NCI-H526 treated with DMSO at 0.1 percent for 48 hours (cell line): ENCODE data around the gene SLC19A1.

ENCODE experiments used
- DNase-seq: peaks from one replicate; lab custom pipeline; 2025; lab: John Stamatoyannopoulos, UW

Gene SLC19A1

DNA sequence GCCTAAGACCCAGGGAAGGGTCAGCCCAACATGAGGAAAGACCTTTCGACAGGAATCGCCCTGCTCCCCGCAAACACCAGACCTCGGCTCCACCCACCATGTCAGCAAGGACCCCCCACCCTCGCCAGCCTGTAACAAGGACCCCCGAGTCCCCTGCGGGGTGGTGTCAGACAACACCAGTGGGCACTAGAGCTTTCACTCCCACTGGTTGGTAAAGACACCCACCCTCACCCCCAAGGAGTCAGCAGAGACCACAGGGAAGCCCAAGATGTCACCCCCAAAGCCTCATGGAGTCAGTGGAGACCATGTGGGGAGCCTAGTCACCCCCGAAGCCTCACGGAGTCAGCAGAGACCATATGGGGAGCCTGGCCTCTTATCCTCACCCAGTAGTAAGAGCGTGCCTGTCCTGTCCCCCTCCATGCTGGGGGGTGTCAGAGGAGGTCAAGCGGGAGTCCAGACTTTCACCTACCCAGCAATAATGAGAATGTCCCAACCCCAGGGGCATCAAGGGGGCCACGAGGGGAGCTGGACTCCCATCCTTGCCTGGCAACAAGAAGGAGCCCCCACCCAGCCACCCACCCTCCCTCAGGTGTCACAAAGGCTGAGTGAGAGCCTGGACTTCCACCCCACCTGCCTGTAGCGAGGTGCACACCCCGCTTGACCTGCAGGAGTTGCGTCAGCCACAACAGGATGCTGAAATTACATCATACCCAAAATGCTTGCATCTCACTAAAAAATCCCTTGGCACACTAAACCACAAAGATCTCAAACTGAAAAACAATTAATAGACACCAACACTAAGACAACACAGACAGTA lies 24.8 kb downstream of the SLC19A1 start:
- no peak for DNase-seq

DNA sequence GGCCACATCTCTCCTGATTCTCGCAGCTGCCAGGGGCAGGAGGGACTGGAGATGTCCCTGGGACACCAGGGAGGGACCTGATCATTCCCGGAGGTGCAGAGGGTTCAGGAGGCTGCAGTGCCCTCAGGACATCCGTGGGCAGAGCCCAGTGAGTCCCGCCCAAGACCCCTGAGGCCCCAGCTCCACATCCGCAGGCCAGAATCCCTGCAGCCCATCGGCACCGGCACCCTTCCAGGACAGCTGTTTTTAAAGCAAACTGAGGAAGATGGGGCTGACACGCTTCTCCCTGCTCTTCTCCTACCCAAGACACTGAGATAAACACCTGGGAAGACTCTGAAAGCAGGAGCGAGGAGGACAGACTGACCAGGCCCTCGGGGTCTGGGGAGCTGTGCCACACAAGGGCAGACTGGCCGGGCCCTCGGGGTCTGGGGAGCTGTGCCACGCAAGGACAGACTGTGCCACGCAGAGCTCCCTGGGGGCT lies 25.5 kb downstream of the SLC19A1 start:
- DNase-seq: no peak

DNA sequence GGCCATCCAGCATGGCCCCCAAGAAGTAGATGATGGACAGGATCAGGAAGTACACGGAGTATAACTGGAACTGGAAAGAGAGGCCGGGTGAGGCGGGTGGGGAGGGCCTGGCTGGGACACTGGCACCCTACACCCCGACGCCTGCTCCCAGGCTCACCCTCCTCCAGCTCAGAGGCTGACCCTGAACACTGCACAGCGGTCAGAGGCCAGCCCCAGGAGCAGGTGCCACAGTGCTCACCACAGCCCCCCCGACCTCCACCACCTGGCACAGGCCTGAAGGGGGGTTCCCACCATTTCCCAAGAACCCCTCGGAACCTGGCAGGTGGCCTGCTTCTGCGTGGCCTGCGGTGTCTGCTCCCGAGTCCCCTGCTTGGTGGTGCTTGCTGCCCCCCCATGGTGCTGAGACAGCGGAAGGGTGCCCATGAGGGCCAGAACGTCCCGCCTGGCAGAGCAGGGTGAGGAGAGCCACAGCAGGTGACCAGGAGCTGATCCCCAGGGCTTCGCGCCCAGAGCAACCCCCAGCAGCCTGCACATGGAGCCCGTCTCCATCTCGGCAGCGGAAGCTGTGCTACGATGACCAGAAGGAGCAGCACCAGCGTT lies 26.1 kb downstream of the SLC19A1 start:
- DNase-seq: no peak

DNA sequence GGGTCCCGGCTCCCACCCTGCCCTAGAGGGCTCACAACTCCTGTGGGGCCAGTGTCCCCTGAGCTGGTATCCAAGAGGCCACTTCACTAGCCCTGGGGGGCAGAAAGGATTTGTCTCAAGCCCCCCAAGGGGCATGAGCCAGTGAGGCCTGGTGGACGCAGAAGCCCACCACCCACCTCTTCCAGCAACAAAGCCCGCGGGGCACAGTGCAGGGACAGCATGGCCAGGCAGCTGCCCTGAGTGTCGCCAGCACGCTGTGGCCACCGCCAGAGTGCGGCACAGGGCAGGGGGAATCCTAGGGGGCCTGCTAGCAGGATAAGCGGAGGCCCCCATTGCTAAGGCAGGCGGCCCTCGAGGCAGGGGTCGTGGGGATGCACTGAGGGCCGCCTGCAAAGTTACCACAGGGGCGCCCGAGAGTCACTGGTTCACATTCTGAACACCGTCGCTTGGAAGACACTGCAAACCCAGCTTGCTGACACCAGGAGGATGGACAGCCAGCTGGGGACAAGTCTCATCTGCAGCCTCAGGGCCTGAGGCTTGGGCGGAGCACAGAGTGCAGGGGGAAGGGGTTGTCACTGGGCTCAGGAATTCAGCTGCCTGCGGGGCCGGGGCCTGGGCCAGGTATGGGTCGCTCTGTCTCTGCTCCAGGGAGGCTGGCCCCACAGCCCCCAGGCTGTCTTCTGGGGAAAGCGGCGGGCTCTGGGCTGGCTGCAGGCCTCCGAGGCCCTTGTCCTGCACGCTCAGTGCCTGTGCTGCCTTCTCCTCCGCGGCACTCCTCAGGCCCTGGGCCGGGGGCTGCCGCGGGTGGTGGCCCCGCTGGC lies 26.8 kb downstream of the SLC19A1 start:
- DNase-seq: no peak

DNA sequence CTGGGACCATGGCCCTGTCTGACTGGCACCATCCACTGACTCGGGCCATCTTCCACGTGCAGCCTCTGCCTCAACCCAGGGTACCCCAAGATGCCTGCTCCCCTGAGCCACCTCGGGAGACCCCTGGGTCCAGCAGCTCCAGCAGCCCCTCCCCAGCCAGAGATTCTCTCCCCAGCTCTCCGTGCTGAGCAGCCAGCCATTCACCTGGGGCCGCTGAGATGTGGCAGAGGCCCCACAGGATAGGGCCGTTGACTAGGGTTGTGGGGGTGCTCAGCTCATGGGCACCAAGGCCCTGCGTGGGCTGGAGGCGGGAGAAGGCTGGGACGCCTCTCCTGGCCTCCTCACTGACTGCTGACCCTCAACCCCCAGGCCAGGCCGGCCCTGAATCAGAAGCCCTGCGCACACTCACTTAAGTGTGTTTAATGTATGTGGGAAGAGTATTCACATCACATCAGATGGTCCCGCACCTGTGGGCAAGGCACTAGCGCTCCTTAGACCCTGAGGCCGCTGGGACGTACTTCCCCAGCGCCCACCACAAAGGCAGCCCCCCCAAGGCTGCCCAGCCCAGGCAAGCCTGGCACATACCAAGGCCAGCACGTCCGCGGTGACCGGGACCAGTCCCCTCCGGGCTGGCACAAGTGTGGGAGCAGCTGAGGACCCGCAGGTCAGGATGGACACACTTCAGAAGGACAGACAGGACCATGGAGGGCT lies 27.8 kb downstream of the SLC19A1 start:
- no peak for DNase-seq

DNA sequence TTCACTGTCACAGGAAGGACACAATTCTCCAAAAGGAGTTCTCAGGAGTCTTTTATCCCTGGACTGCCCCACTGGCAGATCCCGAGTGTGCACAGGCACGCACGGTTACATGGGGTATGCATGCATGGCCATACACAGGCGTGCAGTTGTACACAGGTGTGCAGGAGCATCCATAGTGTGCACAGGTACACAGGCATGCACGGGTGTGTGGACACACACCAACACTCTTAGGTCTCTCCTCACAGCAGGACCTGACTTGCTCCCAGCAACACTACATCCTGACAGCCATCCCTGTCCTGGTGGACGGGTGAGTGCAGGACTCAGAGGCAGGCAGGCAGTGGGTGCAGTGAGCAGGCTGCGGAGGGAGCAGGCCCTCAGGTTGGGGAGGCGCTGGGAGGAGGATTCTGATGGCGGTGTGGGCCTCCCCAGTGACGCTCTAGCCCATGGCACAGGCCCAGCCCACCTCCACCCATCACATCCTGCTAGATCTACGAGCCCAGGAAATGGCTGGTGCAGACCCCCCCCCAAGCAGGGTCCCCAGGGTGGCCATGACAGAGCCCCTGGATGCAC lies 28.4 kb downstream of the SLC19A1 start:
- DNase-seq: no peak

DNA sequence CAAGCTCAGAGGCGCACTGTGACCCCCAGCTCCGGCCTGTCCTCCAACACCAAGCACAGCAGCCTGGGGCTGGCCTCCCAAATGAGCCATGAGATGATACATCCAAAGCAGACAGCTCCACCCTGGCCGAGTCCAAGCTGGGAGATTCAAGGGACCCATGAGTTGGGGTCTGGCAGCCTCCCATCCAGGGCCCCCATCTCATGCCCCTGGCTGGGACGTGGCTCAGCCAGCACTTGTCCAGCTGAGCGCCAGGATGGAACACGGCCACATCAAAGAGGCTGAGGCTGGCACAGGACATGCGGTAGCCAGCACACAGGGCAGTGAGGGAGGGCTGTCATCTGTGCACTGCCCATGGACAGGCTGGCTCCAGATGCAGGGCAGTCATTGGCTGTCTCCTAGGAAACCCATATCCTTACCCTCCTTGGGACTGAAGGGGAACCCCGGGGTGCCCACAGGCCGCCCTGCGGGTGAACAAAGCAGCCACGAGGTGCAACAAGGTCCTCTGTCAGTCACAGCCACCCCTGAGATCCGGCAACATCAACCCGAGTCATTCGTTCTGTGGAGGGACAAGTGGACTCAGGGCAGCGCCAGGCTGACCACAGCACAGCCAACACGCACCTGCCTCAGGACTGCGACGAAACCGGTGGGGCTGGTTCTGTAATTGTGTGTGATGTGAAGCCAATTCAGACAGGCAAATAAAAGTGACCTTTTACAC lies 29.1 kb downstream of the SLC19A1 start:
- DNase-seq: no peak

DNA sequence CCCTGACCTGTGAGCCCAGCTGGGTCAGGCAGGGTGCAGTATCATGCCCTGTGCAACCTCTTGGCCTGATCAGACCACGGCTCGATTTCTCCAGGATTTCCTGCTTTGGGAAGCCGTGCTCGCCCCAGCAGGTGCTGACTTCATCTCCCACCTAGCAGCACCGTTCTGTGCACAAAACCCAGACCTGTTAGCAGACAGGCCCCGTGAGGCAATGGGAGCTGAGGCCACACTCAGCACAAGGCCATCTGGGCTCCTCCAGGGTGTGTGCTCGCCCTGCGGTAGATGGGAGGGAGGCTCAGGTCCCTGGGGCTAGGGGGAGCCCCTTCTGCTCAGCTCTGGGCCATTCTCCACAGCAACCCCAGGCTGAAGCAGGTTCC lies 29.6 kb downstream of the SLC19A1 start:
- DNase-seq: no peak

DNA sequence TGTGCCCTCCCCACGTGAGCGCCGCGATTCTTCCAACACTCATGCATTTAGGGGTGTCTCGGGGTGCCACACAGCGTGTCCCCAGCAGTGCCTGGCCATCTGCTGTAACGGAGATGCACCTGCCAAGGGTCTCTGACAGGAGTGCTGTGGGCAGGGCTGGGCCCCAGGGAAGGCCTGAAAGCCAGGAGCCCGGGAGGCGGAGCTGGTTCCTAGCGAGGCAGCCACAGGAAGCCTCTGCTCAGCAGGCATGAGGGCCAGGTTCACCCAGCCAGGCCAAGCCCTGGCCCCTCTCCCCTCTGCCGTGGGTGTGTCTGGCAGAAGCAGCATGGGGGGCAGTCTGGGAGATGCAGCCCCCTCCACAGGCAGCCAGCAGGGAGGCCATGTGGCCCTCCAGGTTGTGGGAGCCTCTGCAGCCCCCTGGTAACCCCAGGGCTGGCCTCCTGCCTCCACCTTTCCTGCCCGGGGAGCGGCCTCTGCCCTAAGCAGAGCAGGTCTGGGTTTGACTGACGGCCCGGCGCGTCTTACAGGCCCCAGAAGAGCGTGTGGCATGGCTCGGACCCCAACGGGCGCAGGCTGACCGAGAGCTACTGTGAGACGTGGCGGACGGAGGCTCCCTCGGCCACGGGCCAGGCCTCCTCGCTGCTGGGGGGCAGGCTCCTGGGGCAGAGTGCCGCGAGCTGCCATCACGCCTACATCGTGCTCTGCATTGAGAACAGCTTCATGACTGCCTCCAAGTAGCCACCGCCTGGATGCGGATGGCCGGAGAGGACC lies 30.4 kb downstream of the SLC19A1 start:
- no peak for DNase-seq

DNA sequence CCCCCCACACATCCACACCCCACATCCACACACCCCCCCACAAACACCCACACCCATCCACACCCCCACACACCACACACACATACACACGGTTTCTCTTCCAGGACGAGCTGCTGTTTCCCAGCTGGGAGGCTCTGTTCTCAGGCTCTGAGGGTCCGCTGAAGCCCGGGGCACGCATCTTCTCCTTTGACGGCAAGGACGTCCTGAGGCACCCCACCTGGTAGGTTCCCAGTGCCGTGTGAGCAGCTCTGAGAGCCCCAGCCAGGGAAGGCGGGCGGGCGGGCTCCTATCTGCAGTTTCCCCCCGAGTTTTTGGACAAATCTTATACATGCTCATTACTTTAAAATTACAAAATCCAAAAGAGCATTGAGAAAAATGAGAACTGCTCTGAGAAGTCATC lies 31.2 kb downstream of the SLC19A1 start:
- DNase-seq: no peak

DNA sequence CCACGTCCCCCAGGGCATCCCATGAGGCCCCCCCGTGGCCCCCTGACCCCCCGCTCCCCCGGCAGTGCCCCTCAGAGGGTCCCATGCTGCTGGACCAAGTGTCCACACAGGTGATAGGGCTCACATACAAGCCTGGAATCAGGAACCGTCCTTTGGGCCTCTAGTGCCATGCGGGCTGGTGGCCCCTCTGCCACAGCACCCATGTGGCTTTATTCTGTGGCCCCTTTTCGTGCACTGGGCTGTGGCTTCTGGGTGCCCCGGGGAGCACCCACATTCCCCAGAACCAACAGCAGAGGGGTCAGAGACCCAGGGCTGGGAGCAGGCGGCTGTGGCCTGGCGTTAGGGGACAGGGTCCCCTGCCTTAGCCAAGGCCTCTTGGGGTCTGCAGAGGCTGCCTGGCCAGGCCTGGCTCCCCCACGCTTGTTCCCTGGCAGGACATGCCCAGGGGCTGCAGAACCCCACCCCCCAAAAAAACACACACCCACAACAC lies 31.7 kb downstream of the SLC19A1 start:
- no peak for DNase-seq

DNA sequence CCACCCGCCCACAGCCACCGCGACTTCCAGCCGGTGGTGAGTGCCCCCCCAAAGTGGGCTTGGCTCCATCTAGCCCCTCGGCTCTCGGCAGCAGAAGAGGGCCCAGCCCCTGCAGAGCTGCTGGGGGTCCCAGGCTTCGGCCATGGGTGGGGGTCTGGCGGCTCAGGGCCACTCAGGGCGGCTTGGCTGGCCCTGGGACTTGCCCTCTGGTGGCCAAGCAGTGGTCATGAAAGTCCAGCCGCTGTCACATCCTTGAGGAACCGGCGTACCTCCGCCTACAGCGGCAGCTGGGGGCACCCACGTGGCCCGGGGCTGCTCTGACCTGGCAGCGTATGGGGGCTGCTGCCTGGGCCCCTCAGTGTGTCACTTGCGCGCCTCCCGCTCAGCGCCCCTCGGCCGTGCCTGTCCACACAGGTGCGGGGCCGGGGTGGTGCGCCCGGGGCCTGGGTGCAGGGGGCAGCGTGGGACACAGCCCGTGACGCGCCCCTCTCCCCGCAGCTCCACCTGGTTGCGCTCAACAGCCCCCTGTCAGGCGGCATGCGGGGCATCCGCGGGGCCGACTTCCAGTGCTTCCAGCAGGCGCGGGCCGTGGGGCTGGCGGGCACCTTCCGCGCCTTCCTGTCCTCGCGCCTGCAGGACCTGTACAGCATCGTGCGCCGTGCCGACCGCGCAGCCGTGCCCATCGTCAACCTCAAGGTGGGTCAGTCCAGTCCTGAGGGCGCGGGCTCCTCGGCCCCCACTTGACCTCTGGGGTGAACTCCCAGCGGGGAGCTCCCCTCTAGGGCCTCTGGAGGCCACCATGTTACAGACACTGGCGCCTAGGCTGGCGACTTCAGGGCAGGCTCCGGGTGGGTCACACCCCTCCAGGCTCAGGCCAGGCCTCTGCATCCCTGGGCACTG lies 32.4 kb downstream of the SLC19A1 start:
- DNase-seq: no peak

DNA sequence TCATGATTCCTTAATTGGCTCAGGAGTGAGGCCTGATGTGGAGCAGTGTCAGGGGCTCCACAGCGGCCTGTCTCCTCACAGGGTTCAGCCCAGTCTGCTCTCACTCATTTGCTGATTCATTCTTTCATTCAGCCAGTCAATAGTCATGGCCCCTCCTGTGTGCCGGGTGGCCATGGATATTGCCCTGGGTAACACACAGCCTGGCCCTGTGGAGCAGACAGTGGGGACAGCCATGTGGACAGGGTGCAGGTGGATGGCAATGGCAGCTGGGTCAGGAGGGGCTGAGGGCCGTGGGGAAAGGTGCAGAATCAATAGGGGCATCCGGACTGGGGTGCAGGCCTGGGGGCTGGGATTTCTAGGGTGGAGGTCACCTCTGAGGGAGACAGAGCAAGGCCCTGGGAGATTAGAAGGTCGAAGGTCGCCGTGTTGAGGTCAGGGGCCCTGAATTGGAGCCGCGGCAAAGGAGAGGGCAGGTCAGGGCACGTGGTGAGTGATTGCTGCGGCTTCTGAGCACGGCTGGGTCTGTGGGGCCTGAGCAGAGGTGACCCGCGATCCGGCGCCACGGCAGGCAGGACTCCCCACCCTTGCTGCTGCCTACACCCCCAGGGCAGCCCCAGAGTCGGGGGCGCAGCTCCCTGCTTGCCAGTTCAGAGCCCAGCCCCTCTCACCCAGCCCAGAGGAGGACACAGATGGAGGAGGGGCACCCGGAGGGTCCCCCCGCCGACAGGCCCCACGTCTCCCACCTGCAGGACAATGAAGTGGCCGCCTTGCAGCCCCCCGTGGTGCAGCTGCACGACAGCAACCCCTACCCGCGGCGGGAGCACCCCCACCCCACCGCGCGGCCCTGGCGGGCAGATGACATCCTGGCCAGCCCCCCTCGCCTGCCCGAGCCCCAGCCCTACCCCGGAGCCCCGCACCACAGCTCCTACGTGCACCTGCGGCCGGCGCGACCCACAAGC lies 33.4 kb downstream of the SLC19A1 start:
- no peak for DNase-seq

DNA sequence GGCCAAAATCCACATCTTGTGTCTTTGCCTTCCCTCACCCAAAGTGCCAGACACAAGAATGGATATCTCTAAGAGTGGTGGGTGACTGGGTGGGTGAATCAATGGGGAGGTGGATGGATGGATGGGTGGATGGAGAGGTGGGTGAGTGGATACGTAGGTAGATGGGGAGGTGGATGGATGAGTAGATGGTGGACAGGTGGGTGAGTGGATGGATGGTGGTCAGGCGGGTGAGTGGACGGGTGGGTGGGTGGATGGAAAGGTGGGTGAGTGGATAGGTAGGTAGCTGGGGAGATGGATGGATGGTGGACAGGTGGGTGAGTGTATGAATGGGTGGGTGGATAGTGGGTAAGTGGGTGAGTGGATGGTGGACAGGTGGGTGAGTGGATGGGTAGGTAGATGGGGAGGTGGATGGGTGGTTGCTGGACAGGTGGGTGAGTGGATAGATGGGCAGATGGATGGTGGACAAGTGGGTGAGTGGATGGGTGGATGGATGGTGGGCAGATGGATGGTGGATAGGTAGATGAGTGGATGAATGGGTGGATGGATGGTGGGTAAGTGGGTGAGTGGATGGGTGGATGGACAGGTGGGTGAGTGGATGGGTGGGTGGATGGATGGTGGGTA lies 34.2 kb downstream of the SLC19A1 start:
- DNase-seq: no peak

DNA sequence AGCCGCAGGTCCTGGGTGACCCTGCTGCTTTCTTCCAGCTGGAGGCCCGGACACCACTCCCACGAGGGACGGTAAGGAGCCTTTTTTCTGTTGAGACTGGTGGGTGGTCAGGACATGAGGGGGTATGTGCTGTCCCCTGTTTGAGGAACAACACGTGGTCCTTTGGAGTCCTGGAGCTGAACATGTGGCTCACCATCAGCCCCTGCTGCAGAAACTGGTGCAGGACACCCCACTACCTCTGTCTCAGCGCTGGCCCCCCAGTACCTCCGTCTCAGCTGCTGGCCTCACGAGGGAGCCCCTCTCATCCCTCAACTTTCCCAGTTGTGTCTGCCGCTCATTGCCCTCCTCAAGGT lies 34.7 kb downstream of the SLC19A1 start:
- DNase-seq: no peak

DNA sequence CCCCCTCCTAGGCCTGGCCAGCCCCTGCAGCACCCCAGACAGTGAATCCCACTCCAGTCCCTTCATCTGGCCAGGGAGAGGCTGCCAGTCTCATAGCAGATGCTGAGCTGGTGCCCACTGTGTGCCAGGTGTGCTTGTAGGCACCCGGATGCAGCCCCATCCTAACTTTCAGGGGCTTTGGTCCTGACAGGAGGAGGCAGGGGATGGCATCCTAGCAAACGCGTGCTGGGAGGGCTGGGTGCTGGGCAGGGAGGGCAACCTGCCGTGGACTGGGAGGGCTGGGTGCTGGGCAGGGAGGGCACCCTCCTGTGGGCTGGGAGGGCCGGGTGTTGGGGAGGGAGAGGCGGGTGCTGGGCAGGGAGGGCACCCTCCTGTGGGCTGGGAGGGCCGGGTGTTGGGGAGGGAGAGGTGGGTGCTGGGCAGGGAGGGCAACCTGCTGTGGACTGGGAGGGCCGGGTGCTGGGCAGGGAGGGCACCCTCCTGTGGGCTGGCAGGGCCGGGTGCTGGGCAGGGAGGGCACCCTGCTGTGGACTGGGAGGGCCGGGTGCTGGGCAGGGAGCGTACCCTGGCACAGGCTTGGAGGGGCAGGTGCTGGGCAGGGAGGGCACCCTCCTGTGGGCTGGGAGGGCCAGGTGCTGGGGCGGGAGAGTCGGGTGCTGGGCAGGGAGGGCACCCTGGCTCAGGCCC lies 35.3 kb downstream of the SLC19A1 start:
- no peak for DNase-seq

DNA sequence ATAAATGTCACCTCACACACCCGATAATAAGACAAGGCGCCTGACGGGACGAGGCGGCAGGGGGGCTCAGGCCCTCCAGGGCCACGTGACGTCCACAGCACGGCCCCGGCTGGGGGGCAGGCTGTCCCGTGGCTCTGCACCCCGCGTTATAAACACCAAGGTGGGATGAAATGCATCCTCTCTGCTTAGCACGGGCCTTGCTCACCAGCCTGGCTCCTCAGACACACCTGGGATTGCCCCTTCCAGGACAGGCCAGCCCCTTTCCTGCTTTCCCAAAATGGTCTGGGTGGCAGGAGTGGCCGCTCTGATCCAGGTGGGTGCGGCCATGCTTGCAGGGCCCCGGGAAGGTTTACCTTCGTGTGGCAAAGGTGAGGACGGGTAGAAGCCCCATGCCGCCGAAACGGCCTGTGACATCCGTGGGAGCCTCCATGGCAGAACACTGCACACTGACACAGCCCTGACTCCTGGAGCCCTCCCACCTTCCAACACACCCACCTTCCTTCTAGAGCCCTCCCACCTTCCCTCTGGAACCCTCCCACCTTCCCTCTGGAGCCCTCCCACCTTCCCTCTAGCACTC lies 35.9 kb downstream of the SLC19A1 start:
- no peak for DNase-seq
